Measurements from ENCODE around the gene GBGT1. TPM values are rescaled to one million over a fixed set of nuclear protein-coding genes. Genes with fewer than 3 reads are reported as not detected.
A peak's percentile ranks its signal among the peaks of the same experiment; 100 is the strongest.

Gene GBGT1
- total and polyA plus RNA-seq, 9 of the 15 experiments (the other 6 are each of a cell fraction or from before 2014, with no cell fraction given) = 0.55 to 25.8 (median 13.7) TPM

GRCh38 chr9:133158695-133159094, 5.0 kb downstream of the GBGT1 start:
- POLR2A ChIA-PET = interaction anchor here (0.6 kb wide), 3 partner anchors 13 to 326 kb away, joined by 3 read pairs; no protein-coding TSS in a partner anchor
- no peak for TF ChIP-seq MAFK (IDR thresholded peaks at IDR 0.05; ENCODE audit: low read length)
- peak; percentile 84 for TF ChIP-seq ZBTB40 (IDR thresholded peaks at IDR 0.05)
- peak; percentile 88 for TF ChIP-seq ZBTB40 (CRISPR knock-in tag; IDR thresholded peaks at IDR 0.05)
- Histone ChIP-seq H3K36me3 (ENCODE audit: control insufficient read depth, insufficient read depth, low read length) (peaks cover 48% of the 10 kb centered on the region), H3K79me2 (ENCODE audit: control insufficient read depth, insufficient read depth, low read length) (peaks cover 18% of the 10 kb centered on the region), H3K27ac (ENCODE audit: extremely low read depth, low read depth, low read length) (no peak overlapping the region), H3K9me1 (ENCODE audit: control insufficient read depth, insufficient read depth, low read length) (no peaks in the 10 kb centered on the region), H2AFZ (ENCODE audit: low read depth, low read length) (no peak overlapping the region), H4K20me1 (replicated peaks; ENCODE audit: control insufficient read depth, insufficient read depth, low read length) (0 out of 2 replicates have a peak, but pooled peaks cover 1% of the 10 kb centered on the region), H3K27me3 (ENCODE audit: control insufficient read depth in 2 of 2, insufficient read depth in 2 of 2, low read length in 2 of 2) (no peaks in the 10 kb centered on the region), H3K4me3 (no peak overlapping the region), H3K4me2 (ENCODE audit: insufficient read depth, low read length) (no peak overlapping the region), H3K4me1 (replicated peaks in 1 of 2; ENCODE audit: control insufficient read depth in 2 of 2, insufficient read depth in 2 of 2, low read length in 2 of 2) (peaks cover 32 to 53% of the 10 kb centered on the region in 2 experiments; a peak in 4 of 5 replicates), H3K9ac (ENCODE audit: insufficient read depth in 1 of 2, low read depth in 2 of 2, low read length in 2 of 2) (no peak overlapping the region), H3K9me3 (replicated peaks; ENCODE audit: control insufficient read depth, insufficient read depth, low read depth, low read length) (no peaks in the 10 kb centered on the region)
- ATAC-seq (no peak), FAIRE-seq (no peak), DNase-seq (ENCODE audit: extremely low read depth in 1 of 4, low spot score in 3 of 4) (no peak)
- WGBS (ENCODE audit: insufficient coverage, low coverage, missing lambda C conversion rate) = 88% methylated on average over 3 of the region's 3 CpGs
- CTCF ChIA-PET (ENCODE audit: low intra/inter-chr PET ratio) = no interaction called here
- no TSS peak for BruUV-seq (replicated peaks)
- intact Hi-C loops (cut with micrococcal nuclease) = no loop called here
- in situ Hi-C loops (cut with MboI) = no loop called here

Measured in K562 (cell line).